ENCODE measurements around the gene PHF2. TPM values are rescaled to one million over a fixed set of nuclear protein-coding genes. Genes with fewer than 3 reads are reported as not detected.

PHF2 gene
- total RNA-seq, 2 experiments from 2014 or later, result 25.5 to 26.8 TPM

DNA sequence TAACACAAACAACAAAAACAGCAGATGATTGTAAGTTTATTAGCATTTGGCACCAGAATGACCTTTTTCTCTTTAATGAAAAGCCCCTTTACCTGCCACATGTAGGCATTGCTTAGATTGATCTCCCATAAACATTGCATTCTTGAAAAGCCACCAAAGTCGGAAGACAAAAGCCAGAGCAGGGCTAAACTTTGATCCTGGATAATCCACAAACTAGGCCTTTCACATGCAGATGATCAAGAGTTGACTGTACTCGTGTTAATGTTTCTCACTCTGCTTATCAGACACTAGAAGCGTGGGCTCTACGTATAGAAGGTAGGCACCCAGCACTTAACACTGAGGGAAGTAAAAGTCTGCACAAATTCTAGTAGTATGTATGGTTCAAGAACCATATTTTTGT, 21.0 kb upstream of the PHF2 start:
- POLR2A ChIA-PET, result interaction anchor here (1.4 kb wide), 1 partner anchor 11 kb away, joined by 5 read pairs; no protein-coding TSS in a partner anchor
- H3K9me3 Mint-ChIP-seq, result no peaks in the 10 kb centered on the region
- no peak for DNase-seq
- no peak overlapping the region for H3K27ac Mint-ChIP-seq
- CTCF ChIA-PET, result interaction anchor here (0.8 kb wide), 1 partner anchor 150 kb away, joined by 5 read pairs; no protein-coding TSS in a partner anchor
- H3K4me3 Mint-ChIP-seq, result no peak overlapping the region
- peaks cover 70% of the 10 kb centered on the region for H3K36me3 Mint-ChIP-seq (ENCODE audit: low read depth)
- no peaks in the 10 kb centered on the region for H3K27me3 Mint-ChIP-seq
- H3K4me1 Mint-ChIP-seq, result no peaks in the 10 kb centered on the region

DNA sequence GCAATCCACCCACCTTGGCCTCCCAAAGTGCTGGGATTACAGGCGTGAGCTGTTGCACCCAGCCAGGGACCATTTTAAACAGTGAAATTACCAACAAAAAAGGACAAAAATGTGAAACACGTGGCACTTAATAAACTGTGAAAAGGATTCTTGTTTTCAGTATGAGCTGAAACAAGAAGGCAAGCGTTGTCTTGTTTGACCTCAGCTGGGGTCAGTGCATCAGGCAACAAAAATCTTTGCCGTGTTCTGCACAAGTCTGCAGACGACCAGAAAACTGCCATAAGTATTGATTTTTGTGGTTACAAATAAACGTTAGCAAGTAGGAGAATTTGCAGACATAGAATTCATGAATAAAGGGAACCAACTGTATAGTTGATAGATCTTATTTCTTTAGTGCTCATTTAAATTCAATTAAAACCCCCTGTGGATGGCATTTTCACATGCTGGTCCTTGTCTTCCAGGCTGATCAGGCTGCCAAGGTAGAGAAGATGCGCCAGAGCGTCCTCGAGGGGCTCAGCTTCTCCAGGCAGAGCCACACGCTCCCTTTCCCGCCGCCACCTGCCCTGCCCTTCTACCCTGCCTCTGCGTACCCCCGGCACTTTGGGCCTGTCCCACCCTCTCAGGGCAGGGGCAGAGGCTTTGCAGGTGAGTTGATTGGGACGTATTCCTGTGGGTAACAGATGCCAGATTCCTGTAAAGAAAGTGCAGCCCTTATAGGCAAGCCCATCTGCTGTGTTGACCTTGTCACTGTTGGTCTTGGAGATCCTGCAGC, 18.8 kb upstream of the PHF2 start:
- no peaks in the 10 kb centered on the region for H3K4me1 Mint-ChIP-seq
- ChIA-PET CTCF (interaction anchor here (2.7 kb wide), 1 partner anchor 9 kb away, joined by 18 read pairs; no protein-coding TSS in a partner anchor), POLR2A (no interaction called here)
- no peak for DNase-seq
- H3K27ac Mint-ChIP-seq, result no peak overlapping the region
- no peak overlapping the region for H3K4me3 Mint-ChIP-seq
- H3K36me3 Mint-ChIP-seq (ENCODE audit: low read depth), result peaks cover 65% of the 10 kb centered on the region
- H3K27me3 Mint-ChIP-seq, result no peaks in the 10 kb centered on the region
- H3K9me3 Mint-ChIP-seq, result no peaks in the 10 kb centered on the region

DNA sequence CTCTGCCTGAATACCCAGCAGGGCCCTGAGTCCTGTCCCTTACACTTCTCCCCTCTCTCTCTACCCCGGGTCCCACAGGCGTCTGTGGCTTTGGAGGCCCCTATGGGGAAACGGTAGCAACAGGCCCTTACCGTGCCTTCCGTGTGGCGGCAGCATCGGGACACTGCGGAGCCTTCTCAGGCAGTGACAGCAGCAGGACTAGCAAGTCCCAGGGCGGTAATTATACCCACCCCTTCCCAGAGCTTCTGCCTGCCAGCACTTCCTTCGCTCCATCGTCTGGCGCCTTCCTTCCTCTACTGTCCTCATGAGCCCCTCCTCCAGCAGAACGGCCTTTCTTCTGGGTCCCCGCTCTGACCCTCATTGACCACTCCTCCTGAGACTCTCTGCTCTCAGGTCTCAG, 17.9 kb upstream of the PHF2 start:
- no peaks in the 10 kb centered on the region for H3K4me1 Mint-ChIP-seq
- no peak overlapping the region for H3K4me3 Mint-ChIP-seq
- DNase-seq, result no peak
- CTCF ChIA-PET, result interaction anchor here (2.7 kb wide), 1 partner anchor 8 kb away, joined by 18 read pairs; no protein-coding TSS in a partner anchor
- H3K27ac Mint-ChIP-seq, result no peak overlapping the region
- peaks cover 64% of the 10 kb centered on the region for H3K36me3 Mint-ChIP-seq (ENCODE audit: low read depth)
- H3K9me3 Mint-ChIP-seq, result no peaks in the 10 kb centered on the region
- POLR2A ChIA-PET, result no interaction called here
- H3K27me3 Mint-ChIP-seq, result no peaks in the 10 kb centered on the region

DNA sequence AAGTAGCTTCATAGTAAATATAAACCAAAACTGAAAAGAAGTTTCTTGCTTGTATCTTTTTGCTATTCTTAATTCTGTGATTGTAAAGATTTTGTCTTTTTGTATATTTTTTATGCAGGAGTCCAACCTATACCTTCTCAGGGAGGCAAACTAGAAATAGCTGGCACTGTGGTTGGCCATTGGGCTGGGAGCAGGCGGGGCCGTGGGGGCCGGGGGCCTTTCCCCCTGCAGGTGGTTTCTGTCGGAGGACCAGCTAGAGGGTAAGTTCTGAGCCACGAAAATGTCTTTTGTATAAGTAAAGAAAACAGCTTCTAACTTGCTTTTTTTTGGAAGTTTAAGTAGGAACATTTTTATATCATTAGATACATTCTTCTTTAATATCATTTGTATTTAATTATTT, 15.4 kb upstream of the PHF2 start:
- POLR2A ChIA-PET, result interaction anchor here (0.7 kb wide), 1 partner anchor 33 kb away, joined by 3 read pairs; no protein-coding TSS in a partner anchor
- H3K27ac Mint-ChIP-seq, result no peak overlapping the region

DNA sequence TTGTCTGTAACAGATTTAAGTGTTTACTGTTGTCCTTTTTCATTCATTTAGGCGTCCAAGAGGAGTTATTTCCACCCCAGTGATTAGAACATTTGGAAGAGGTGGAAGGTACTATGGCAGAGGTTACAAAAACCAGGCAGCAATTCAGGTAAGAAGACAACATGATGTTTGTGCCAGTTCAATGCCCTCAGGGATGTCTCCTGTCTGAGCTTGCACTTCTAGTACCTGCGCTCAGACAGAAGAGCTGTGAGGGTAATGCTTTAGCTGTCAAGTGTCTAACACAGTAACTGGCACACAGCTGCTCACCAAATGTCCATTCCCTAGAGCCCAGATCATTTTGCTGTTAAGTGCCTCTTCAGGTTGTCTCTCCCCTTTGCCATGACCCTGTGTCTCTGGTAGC, 14.2 kb upstream of the PHF2 start:
- Mint-ChIP-seq H3K4me1 (peaks cover 26% of the 10 kb centered on the region), H3K36me3 (ENCODE audit: low read depth) (peaks cover 64% of the 10 kb centered on the region), H3K27ac (no peak overlapping the region), H3K9me3 (no peaks in the 10 kb centered on the region), H3K4me3 (no peak overlapping the region), H3K27me3 (no peaks in the 10 kb centered on the region)
- ChIA-PET POLR2A (interaction anchor here (1.3 kb wide), 1 partner anchor 14 kb away, joined by 3 read pairs; no protein-coding TSS in a partner anchor), CTCF (interaction anchor here (0.9 kb wide), 1 partner anchor 17 kb away, joined by 3 read pairs; no protein-coding TSS in a partner anchor)
- no peak for DNase-seq

More for the DNA sequence above, 15.4 kb upstream of the PHF2 start:
- no peak overlapping the region for H3K4me3 Mint-ChIP-seq
- no peak for DNase-seq
- no peaks in the 10 kb centered on the region for H3K27me3 Mint-ChIP-seq
- CTCF ChIA-PET, result interaction anchor here (0.6 to 0.9 kb wide), 2 partner anchors 15 to 571 kb away, joined by 3 to 4 read pairs; no protein-coding TSS in a partner anchor
- peaks cover 73% of the 10 kb centered on the region for H3K36me3 Mint-ChIP-seq (ENCODE audit: low read depth)
- H3K9me3 Mint-ChIP-seq, result no peaks in the 10 kb centered on the region
- peaks cover 19% of the 10 kb centered on the region for H3K4me1 Mint-ChIP-seq

DNA sequence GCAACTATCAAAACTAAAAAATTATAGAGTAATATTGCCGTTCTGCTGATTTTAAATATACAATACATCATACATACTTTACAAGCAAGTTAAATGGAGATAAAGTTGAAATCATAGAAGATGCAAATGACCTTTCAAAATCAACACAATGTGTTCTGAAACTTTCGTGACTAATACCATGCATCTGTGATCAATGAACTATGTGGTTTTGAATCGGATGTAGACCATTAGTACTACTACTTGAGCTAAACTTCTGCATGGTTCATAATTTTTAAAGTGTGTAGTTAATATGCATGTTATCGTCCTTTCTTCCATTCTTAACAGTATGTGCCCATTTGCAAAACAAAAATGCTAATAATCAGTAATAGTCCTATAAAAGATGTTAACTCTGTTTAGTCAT, 11.3 kb upstream of the PHF2 start:
- Mint-ChIP-seq H3K27me3 (no peaks in the 10 kb centered on the region), H3K36me3 (ENCODE audit: low read depth) (peaks cover 42% of the 10 kb centered on the region), H3K9me3 (no peaks in the 10 kb centered on the region), H3K4me3 (no peak overlapping the region), H3K4me1 (peaks cover 34% of the 10 kb centered on the region), H3K27ac (peak overlapping the region; percentile 52)
- DNase-seq, result no peak
- ChIA-PET CTCF (interaction anchor here (0.7 to 2.6 kb wide), 10 partner anchors 8 to 611 kb away, joined by 3 to 22 read pairs (median 8); partner anchors contain the start of genes FAM120AOS and PHF2), POLR2A (interaction anchor here (1.6 to 2.9 kb wide), 5 partner anchors 11 to 113 kb away, joined by 3 to 49 read pairs (median 16); partner anchors contain the start of genes FAM120A, FAM120AOS and PHF2)

DNA sequence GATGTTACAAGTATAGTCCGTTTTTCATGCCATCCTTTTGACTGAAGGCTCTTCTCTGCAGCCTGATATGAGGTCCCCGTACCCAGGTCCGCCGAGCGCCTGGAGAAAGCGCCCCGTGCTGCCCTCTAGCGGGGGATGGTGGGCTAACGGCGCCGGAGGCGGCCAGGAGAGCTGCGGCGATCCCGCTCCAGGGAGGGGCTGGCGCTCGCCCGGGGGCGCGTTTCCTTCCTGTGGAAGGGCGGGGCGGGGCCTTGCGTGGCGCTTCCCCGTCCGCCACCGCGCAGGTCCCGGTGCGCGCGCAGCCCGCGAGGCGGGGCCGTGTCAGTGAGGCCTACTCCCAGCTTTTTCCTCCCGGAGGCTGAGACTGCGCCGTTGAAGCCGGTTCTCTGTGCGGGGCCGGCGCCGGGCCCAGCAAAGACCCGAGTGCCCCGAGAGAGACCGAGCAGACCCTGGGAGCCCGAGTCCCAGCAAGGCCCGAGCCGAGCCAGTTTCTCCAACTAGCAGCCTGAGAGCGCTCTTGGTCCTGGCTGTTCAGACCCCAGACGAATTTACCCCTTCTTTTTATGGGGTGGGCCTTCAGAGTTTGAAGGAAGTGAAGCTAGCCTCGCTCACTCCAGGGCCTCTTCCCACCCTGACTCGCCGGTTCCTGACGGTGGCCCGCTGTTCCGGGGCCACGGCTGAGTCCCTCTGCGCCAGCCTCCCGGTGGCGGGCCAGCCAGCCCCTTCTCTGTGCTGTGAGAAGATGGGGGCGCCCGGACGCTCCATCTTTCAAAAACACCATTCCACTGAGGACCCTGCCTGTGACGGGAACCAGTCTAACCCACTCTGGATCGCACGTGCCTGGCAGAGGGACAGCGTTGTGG, 9.7 kb upstream of the PHF2 start:
- ChIA-PET POLR2A (interaction anchor here (0.6 to 2.9 kb wide), 25 partner anchors 9 to 614 kb away, joined by 3 to 49 read pairs (median 4); partner anchors contain the start of genes CARD19, FAM120A, FAM120AOS and PHF2), CTCF (interaction anchor here (0.6 to 2.6 kb wide), 36 partner anchors 9 to 612 kb away, joined by 3 to 22 read pairs (median 4); partner anchors contain the start of genes FAM120AOS and PHF2)
- peak overlapping the region; percentile 81 for H3K27ac Mint-ChIP-seq
- peaks cover 45% of the 10 kb centered on the region for H3K36me3 Mint-ChIP-seq (ENCODE audit: low read depth)
- H3K4me3 Mint-ChIP-seq, result peak overlapping the region; percentile 80
- DNase-seq, result peak; percentile 99
- peaks cover 34% of the 10 kb centered on the region for H3K4me1 Mint-ChIP-seq
- peaks cover 9% of the 10 kb centered on the region for H3K9me3 Mint-ChIP-seq
- no peaks in the 10 kb centered on the region for H3K27me3 Mint-ChIP-seq

DNA sequence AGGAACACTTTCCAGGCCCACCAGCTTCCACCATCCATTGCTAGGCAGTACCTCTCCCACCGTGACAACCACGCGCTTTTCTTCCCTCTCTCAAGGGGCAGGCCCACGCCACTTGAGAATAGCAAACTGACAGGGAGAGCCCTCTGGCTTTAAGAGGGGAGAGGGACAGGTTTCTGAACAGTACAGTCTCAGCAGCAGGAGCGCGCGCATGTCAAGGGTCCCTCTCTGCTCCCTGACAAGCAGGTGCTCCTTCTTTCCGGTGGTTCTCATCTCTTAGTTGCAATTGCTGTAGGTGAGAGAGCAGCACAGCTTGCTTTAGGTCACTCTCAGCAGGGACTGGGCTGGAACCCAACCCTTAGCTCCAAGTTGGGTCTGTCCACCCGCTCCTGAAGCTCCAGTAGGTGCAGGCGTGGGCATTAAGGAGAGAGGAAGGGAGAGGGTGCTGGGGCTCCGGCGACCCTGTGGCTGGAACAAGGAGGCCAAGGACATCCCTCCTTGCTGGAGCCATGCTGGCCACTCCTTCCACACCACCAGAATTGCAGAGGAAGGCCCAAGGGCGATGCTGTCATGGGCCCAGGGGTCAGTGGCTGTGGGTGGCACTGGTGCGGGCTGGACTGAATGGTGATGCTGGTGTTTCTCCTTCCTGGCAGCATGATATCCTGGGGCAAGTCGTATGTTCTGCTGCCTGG, 9.0 kb upstream of the PHF2 start:
- peaks cover 9% of the 10 kb centered on the region for H3K9me3 Mint-ChIP-seq
- peaks cover 34% of the 10 kb centered on the region for H3K4me1 Mint-ChIP-seq
- H3K27ac Mint-ChIP-seq, result peak overlapping the region; percentile 81
- no peak for DNase-seq
- H3K4me3 Mint-ChIP-seq, result peak overlapping the region; percentile 80
- ChIA-PET CTCF (interaction anchor here (0.6 to 2.4 kb wide), 11 partner anchors 8 to 605 kb away, joined by 3 to 18 read pairs (median 6); partner anchors contain the start of gene PHF2), POLR2A (interaction anchor here (0.6 to 2.9 kb wide), 14 partner anchors 8 to 600 kb away, joined by 3 to 49 read pairs (median 8); partner anchors contain the start of genes FAM120A, FAM120AOS and PHF2)
- peaks cover 39% of the 10 kb centered on the region for H3K36me3 Mint-ChIP-seq (ENCODE audit: low read depth)
- no peaks in the 10 kb centered on the region for H3K27me3 Mint-ChIP-seq

DNA sequence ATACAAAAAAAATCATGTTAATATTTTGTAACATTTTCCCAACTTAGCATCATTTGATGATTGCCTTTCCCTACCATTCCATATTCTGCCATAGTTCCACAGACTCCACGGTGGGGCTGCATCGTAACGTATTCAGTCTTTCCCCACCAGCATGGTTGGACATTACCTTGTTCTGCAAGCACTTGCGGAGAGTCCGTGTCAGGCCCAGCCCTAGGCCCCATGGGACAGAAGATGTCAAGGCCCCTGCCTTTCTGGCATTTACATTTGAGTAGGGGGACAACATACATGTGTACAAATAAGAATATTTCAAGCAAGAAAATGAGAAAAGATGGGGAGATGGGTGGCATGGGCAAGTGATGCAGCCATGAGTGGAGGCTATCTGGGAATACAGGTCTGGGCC, 8.2 kb upstream of the PHF2 start:
- ChIA-PET CTCF (no interaction called here), POLR2A (no interaction called here)
- Mint-ChIP-seq H3K36me3 (ENCODE audit: low read depth) (peaks cover 34% of the 10 kb centered on the region), H3K27ac (no peak overlapping the region), H3K4me1 (peaks cover 36% of the 10 kb centered on the region), H3K4me3 (peak overlapping the region; percentile 17), H3K27me3 (no peaks in the 10 kb centered on the region), H3K9me3 (peaks cover 9% of the 10 kb centered on the region)
- DNase-seq, result no peak

DNA sequence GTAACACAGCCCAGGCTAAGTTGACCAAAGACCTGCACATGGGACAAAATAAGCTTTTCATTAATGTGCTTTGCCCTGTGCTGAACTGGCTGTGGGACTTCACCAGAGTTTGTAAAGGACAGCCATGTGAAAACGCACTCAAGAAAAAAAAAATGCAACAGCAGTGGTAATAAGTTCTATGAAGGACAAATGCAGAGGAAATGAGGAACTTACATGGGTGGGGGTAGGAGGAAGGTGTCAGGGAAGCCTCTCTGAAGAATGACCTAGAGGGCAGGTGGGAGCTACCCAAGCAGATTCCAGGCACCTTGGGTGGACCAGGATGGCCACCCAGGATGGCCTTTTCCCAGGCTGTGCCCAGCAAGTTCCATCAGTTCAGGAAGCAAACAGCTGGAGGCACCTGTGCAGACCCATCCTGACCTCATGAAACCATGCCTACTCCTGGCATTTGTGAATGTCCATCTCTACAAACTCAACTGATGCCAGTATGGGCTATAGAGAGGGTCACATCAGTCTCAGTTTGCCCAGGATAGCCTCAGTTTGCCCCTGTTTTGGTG, 6.7 kb upstream of the PHF2 start:
- H3K4me3 Mint-ChIP-seq, result no peak overlapping the region
- H3K27me3 Mint-ChIP-seq, result no peaks in the 10 kb centered on the region
- ChIA-PET CTCF (no interaction called here), POLR2A (interaction anchor here (1.0 kb wide), 1 partner anchor 413 kb away, joined by 3 read pairs; no protein-coding TSS in a partner anchor)
- H3K4me1 Mint-ChIP-seq, result peaks cover 32% of the 10 kb centered on the region
- H3K9me3 Mint-ChIP-seq, result peaks cover 9% of the 10 kb centered on the region
- H3K36me3 Mint-ChIP-seq (ENCODE audit: low read depth), result peaks cover 20% of the 10 kb centered on the region
- no peak overlapping the region for H3K27ac Mint-ChIP-seq
- no peak for DNase-seq

DNA sequence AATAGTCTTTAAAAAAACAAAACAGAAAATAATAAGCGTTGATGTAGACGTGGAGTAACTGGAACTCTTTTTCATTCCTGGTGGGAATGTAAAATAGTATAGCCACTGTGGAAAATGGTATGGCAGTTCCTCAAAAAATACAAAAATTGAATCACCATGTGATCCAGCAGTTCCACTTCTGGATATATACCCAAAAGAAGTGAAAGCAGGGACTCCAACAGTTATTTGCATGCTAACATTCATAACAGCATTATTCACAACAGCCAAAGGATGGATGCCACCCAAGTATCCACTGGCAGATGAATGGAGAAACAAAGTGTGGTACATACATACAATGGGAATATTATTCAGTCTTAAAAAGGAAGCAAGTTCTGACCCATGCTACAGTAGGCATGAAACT, 4.2 kb upstream of the PHF2 start:
- H3K4me3 Mint-ChIP-seq, result no peak overlapping the region

More for the DNA sequence above, 4.2 kb upstream of the PHF2 start:
- ChIA-PET POLR2A (no interaction called here), CTCF (no interaction called here)
- Mint-ChIP-seq H3K9me3 (peaks cover 9% of the 10 kb centered on the region), H3K27ac (no peak overlapping the region), H3K36me3 (ENCODE audit: low read depth) (peaks cover 11% of the 10 kb centered on the region), H3K4me1 (peaks cover 21% of the 10 kb centered on the region), H3K27me3 (no peaks in the 10 kb centered on the region)
- DNase-seq, result no peak
